ENCODE results near the gene NXF3.
"Not testable (repeated sequence)": the region's sequence is repeated elsewhere in the genome, so short reads cannot be mapped to it uniquely, and the experiment has no call there.

Gene NXF3, protein sequence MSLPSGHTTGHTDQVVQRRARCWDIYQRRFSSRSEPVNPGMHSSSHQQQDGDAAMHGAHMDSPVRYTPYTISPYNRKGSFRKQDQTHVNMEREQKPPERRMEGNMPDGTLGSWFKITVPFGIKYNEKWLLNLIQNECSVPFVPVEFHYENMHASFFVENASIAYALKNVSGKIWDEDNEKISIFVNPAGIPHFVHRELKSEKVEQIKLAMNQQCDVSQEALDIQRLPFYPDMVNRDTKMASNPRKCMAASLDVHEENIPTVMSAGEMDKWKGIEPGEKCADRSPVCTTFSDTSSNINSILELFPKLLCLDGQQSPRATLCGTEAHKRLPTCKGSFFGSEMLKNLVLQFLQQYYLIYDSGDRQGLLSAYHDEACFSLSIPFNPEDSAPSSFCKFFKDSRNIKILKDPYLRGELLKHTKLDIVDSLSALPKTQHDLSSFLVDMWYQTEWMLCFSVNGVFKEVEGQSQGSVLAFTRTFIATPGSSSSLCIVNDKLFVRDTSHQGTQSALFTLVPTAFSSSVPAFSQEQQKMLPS

GRCh38 chrX:103092942-103093341 lies at the start of gene NXF3:
Gene NXF3 (minus strand): TSS chrX:103093143. CDS start chrX:103093023, 120 bp downstream.
- no peak for DNase-seq

- not testable (repeated sequence) for DNase-seq
Observed at GRCh38 chrX:103136528-103136927, 43.6 kb upstream of the NXF3 start.

DNA sequence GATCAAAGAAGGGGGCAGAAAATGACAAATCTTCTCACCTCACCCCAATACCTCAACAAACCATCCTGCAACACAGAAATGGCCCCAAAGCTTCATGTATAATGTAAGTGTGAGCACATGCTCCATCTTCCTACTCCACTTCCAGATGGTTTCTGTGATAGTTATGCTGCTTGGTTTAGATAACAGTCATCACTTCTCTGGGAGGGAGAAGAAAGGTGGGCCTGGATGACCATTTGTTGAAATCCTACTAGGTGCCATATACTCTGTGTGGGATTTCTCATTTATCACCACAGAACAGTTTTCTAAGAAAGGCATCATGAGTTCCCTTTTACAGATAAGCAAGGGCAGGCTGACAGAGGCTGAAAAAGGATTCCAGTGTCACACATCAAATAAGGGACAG lies 31.3 kb upstream of the NXF3 start:
- DNase-seq, result no peak

GRCh38 chrX:103120748-103121147 lies 27.8 kb upstream of the NXF3 start:
- DNase-seq, result no peak

DNA sequence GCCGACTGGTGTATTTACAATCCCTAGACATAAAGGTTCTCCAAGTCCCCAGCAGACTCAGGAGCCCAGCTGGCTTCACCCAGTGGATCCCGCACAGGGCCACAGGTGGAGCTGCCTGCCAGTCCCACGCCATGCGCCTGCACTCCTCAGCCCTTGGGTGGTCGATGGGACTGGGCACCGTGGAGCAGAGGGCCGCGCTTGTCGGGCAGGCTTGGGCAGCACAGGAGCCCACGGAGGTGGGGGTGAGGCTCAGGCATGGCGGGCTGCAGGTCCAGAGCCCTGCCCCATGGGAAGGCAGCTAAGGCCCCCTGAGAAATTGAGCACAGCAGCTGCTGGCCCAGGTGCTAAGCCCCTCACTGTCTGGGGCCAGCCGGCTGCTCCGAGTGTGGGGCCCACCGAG lies 24.0 kb upstream of the NXF3 start:
- DNase-seq, result not testable (repeated sequence)

DNA sequence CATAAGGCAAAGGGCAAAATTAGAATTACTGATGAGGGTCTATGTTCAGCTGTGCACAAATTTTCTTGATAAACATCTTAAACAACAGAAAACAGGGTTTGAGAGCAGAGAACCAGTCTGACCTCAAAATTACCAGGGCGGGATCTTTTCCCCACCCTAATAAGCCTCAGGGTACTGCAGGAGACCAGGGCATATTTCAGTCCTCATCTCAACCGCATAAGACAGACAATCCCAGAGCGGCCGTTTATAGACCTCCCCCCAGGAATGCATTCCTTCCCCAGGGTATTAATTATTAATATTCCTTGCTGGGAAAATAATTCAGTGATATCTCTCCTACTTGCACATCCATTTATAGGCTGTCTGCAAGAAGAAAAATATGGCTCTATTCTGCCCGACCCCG lies 16.6 kb upstream of the NXF3 start:
- DNase-seq, result not testable (repeated sequence)

DNA sequence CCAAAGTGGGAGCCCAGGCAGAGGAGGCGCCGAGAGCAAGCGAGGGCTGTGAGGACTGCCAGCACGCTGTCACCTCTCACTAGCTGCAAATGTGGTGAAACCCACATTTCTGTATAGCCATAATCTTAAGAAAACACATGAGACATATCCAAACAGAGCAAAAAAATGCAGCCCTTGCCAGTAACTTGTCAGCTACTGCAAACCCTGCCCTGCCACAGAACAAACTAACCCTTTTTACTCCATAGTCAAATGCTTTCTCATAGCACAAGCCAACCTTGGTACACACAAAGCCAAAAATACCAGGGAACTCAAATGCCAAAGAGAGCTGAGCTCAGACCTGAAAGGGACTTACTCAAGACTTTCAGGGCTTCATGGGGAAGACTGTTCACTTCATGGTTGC lies 14.9 kb upstream of the NXF3 start:
- no peak for DNase-seq

- DNase-seq, result not testable (repeated sequence)
Observed at GRCh38 chrX:103107227-103107737, 14.3 kb upstream of the NXF3 start.

- not testable (repeated sequence) for DNase-seq
Observed at GRCh38 chrX:103104370-103104769, 11.4 kb upstream of the NXF3 start.

- not testable (repeated sequence) for DNase-seq
Observed at GRCh38 chrX:103103866-103104265, 10.9 kb upstream of the NXF3 start.

DNA sequence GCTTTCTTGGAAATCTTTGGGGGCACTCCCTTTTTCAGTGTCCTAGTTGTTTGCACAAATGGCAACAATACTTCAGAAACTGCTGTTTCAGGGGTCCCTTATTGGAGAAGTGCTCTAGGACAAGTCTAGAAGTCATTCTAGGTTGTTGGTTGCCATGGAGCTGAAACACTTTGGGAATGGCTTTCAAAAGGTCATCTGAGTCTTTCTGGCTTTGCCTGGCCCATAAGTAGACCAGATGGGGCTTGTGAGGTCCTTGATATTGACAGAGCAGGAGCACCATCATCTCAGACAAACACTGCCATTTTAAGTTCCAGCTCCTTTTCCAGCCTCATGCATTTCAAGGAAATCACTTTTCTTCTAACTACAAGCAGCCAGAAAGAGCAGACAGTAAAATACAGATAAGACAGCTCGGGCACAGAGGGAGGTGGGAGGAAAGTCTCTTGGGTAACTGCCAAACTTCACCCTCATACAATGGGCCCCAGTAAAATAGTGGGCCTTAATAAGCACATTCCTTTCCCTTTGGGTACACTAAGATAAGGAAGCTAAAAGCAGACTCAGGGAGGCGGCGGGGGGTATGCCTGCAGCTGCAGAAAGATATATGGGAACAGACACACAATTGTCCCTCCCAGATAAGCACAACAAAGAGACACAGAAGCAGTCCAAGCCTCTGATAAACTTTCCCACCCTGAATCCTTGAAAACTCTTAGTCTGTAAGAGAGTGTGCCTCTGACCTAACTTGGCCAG lies 8.5 kb upstream of the NXF3 start:
- DNase-seq, result no peak

- no peak for DNase-seq
Observed at GRCh38 chrX:103100484-103100883, 7.5 kb upstream of the NXF3 start.

DNA sequence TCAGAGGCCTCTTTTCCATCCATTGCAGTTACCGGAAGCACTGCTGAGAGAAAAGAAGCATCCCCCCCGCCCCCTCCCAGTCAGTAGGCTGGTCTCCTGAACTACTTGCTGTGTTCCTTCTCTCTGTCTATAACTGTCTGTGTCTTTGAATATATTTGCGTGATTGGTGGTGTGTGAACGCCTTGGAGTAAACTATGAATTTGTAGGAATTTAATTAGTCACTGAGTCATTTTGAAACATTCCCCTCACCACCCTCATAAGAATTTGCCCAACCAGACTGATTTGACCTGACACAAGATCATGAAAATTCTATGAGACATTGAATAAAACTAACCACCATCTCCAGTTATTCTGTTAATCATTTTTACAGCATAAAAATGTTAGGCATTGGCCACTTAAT lies 6.7 kb upstream of the NXF3 start:
- DNase-seq, result no peak

DNA sequence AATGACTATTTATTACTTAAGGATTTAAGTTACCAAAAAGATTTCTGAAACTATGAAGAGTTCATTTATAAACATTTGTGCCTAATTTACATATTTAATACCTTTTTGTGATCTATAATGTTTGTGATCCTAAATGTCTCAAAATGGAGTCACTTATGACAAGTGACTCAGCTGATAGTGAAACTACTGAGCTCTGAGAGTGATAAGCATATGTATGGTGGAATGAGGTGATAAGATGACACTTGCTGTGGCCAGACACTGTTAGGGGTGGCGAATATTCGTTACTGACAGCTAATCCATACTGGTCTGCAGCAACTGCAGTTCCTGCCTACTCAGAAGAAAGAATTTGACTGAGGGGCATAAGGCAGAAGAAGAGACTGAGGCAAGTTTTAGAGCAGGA lies 5.5 kb upstream of the NXF3 start:
- no peak for DNase-seq

DNA sequence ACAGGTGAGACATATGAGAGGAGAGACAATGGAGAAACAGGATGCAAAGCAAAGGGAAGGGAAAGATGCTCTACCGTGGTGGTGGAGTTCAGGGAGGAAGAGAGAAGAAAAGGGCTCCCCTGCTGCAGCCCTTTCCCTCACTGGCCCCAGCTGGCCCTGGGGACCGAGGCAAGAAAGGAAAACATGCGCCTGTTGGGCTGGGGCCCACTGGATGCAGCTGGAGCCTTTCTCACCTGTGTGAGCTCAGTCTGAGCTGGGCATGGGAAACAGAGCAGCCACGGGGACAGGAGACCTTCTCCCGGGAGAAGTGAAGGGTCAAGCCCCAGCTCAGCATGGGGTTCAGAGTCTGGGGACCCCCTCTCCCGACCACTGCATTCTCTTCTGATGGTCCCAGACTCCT lies 11.9 kb downstream of the NXF3 start:
- no peak for DNase-seq

DNA sequence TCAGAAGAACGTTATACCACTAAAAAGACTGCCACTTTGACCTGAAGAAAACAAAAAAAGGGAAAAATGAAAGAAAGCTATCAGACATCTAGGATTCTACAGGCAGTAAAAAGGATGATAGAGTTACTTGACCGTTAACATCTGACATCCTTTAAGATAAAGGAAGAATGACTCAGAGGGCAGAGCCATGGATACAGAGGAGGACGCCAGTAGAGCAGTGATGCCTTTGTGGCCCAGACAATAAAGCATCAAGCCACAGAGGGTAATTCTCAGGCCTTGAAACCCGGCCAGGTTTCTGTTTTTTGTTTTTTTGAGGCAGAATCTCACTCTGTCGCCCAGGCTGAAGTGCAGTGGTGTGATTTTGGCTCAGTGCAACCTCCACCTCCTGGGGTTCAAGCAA lies 19.5 kb downstream of the NXF3 start:
- DNase-seq, result no peak

DNA sequence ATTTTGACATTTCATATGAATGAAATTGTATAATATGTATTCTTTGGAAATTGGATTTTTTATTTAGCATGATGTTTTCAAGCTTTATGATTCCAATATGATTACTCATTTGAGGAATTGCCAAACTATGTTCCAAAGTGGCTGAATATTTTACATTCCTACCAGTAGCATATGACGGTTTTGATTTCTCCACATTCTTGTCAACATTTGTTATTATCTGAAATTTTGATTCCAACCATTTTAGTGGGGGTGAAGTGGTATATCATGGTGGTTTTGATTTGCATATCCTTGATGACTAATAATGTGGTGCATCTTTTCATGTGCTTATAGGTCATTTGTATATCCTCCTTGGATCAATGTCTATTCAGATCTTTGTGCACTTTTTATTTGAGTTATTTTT lies 26.3 kb downstream of the NXF3 start:
- DNase-seq, result no peak

DNA sequence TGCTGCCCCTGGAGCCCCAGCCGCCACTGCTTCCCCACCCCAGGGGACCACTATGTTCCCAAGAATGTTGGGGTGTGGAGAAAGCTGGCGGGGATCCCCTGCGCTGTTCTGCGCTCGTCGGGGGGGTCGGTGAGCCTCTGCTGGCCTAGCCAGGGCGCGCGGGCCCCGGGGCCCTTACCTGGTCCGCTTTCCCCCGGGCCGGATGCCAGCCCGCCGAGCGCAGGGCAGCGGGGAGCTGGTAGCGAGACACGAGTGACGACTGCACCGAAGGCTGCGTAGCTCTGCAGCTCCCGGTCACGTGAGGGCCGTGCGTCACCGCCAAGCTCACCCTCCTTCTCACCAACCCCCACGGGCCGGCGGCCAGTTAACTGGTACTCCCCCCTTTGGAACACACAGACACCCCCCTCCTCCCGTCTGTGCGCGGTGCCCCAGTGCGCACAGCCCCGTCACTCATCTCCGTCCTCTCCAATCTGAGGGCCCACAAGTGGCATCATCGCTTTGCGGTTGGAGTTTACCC lies 29.0 kb downstream of the NXF3 start, which contains the start of gene BEX1:
Gene BEX1, minus strand, starts transcription at position 254 of the 517 bp plus-strand sequence. CDS start 897 bp downstream, outside the sequence.
- DNase-seq, result peak; percentile 86

- peak; percentile 29 for DNase-seq
Observed at GRCh38 chrX:103063191-103063845, 29.6 kb downstream of the NXF3 start.

GRCh38 chrX:103061486-103061885 lies 31.5 kb downstream of the NXF3 start:
- no peak for DNase-seq

GRCh38 chrX:103056902-103057301 lies 36.0 kb downstream of the NXF3 start:
- no peak for DNase-seq

GRCh38 chrX:103052625-103053024 lies 40.3 kb downstream of the NXF3 start:
- no peak for DNase-seq

DNA sequence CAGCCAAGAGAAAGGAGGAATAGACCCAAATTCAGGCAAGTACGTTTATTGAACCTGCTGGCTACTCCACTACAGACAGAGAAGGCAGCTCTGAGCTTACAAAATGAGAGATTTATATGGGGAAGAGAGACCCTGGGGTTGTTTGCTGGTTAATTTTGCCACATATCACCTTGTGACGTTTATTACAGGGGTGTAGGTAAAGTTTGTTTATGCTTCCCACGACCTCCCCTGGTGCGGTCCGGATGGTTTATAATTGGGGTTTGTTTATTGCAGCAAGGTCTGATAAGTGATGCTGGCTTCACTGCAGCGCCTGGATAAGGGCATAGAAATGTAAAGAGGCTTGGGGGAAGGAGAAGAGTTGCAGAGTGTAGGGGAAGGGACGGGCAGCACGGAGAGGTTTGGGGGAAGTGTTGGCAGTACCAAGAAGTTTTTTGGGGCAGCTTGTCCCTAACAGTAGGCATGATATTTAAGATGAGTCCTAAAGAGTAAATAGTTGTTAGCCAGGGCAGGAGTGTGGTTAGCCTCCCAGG lies 41.6 kb downstream of the NXF3 start:
- DNase-seq, result no peak

Measured in NCI-H524 treated with DMSO at 0.1 percent for 48 hours (cell line).